K562 (cell line): ENCODE data around the gene PGM2L1. TPM values are rescaled to one million over a fixed set of nuclear protein-coding genes. Genes with fewer than 3 reads are reported as not detected.

ENCODE experiments used
- ATAC-seq: fragments of 200-7000 bp; cut with Tn5 transposase; 3 replicates; pipeline ENCODE4 v1.9.1; 2020; ENCODE audit warnings: moderate library complexity
- BruUV-seq: library from RNA; stranded (reverse); fragments of 400-500 nt; replicated peaks from 2 replicates; lab custom pipeline; 2021; lab: Mats Ljungman, UMichigan
- CTCF ChIA-PET: fragments of 300-600 bp; formaldehyde crosslinking; extraction: SDS; loops from one replicate; lab custom pipeline; 2021; ENCODE audit warnings: low intra/inter-chr PET ratio; lab: Yijun Ruan, JAX
- POLR2A ChIA-PET: fragments of 300-600, 350-650 bp; sonication (Branson Sonifier 250); formaldehyde crosslinking; extraction: SDS; loops from one replicate; lab custom pipeline; 2021; ENCODE audit warnings: antibody characterized with exemption, inconsistent platforms; lab: Yijun Ruan, JAX
- DNase-seq, 4 experiments: peaks; one replicate each; pipeline versions ENCODE4 v3.0.0 to v3.0.0-alpha.2; 2011 to 2018; ENCODE audit warnings: low spot score in 3 of 4, mixed read lengths in 3 of 4; ENCODE audit errors: extremely low read depth in 1 of 4
- FAIRE-seq: peaks from 2 replicates; lab custom pipeline; 2011; peaks lifted over from hg19 to GRCh38; lab: Jason Lieb, UNC
- H2AFZ ChIP-seq: 2 replicates; pipeline ENCODE4 v1.6.0; 2011; ENCODE audit warnings: low read depth, low read length, control low read depth, inconsistent platforms
- H3K27ac ChIP-seq: fragments of 200-600 bp; 3 replicates; pipeline ENCODE4 v1.8.0; 2011; ENCODE audit warnings: low read depth, mild to moderate bottlenecking, control low read depth, inconsistent platforms, low read length, moderate library complexity, mixed read lengths; ENCODE audit errors: extremely low read depth
- H3K27me3 ChIP-seq, 2 experiments: fragments of 300-600 bp in 1 of 2; 2 replicates in 1 of 2; 3 replicates in 1 of 2; pipeline versions ENCODE4 v1.6.0 to v1.8.0; 2011; ENCODE audit warnings: inconsistent platforms in 2 of 2, low read length in 2 of 2, mild to moderate bottlenecking in 1 of 2, mixed read lengths in 1 of 2, moderate library complexity in 1 of 2; ENCODE audit not compliant: control insufficient read depth in 2 of 2, insufficient read depth in 2 of 2
- H3K36me3 ChIP-seq: fragments of 300-600 bp; 3 replicates; pipeline ENCODE4 v1.8.0; 2011; ENCODE audit warnings: mild to moderate bottlenecking, low read length, inconsistent platforms; ENCODE audit not compliant: control insufficient read depth, insufficient read depth
- H3K4me1 ChIP-seq, 2 experiments: fragments of 200-600 bp in 1 of 2; replicated peaks in 1 of 2; 2 replicates in 1 of 2; 3 replicates in 1 of 2; pipeline versions ENCODE4 v1.5.1 to v1.8.0; 2011; ENCODE audit warnings: inconsistent platforms in 2 of 2, low read length in 2 of 2, mild to moderate bottlenecking in 1 of 2, mixed read lengths in 1 of 2, moderate library complexity in 1 of 2; ENCODE audit not compliant: control insufficient read depth in 2 of 2, insufficient read depth in 2 of 2
- H3K4me2 ChIP-seq: 2 replicates; pipeline ENCODE4 v1.6.1; 2011; ENCODE audit warnings: low read length, control low read depth, inconsistent platforms, mixed read lengths; ENCODE audit not compliant: insufficient read depth
- H3K4me3 ChIP-seq: fragments of 200-600 bp; sonication (generic), shearing (Covaris generic); 2 replicates; pipeline ENCODE4 v1.5.1; 2016; ENCODE audit warnings: control low read depth, inconsistent platforms
- H3K79me2 ChIP-seq: fragments of 200-600 bp; 3 replicates; pipeline ENCODE4 v1.8.0; 2011; ENCODE audit warnings: low read length, inconsistent platforms; ENCODE audit not compliant: control insufficient read depth, insufficient read depth
- H3K9ac ChIP-seq, 2 experiments: 2 replicates each; pipeline versions ENCODE4 v1.6.0 to v1.6.1; 2011; ENCODE audit warnings: low read depth in 2 of 2, low read length in 2 of 2, control low read depth in 1 of 2, inconsistent platforms in 1 of 2, mild to moderate bottlenecking in 1 of 2, mixed read lengths in 1 of 2; ENCODE audit not compliant: insufficient read depth in 1 of 2
- H3K9me1 ChIP-seq: one replicate; pipeline ENCODE4 v1.6.0; 2011; ENCODE audit warnings: inconsistent platforms, mild to moderate bottlenecking, low read length, moderate library complexity; ENCODE audit not compliant: control insufficient read depth, insufficient read depth
- H3K9me3 ChIP-seq: replicated peaks from 2 replicates; pipeline ENCODE4 v1.5.1; 2011; ENCODE audit warnings: low read depth, low read length, inconsistent platforms; ENCODE audit not compliant: control insufficient read depth, insufficient read depth
- H4K20me1 ChIP-seq: replicated peaks from 2 replicates; pipeline ENCODE4 v1.6.1; 2011; ENCODE audit warnings: low read length, inconsistent platforms, mixed read lengths; ENCODE audit not compliant: control insufficient read depth, insufficient read depth
- MYC ChIP-seq, 2 experiments: fragments of 250-450 bp in 1 of 2; sonication (Bioruptor Pico) in 1 of 2; IDR thresholded peaks; 2 replicates each; pipeline versions ENCODE4 v1.5.1 to v1.6.1; 2012 to 2021; ENCODE audit warnings: low read depth in 2 of 2, borderline replicate concordance in 1 of 2, improper control_type of control experiment in 1 of 2, low read length in 1 of 2, mild to moderate bottlenecking in 1 of 2, moderate library complexity in 1 of 2
- TCF7L2 ChIP-seq: fragments of 150-350 bp; IDR thresholded peaks from 2 replicates; pipeline ENCODE4 v1.6.1; 2016; ENCODE audit warnings: low read depth, mild to moderate bottlenecking, low read length, moderate library complexity
- YY1 ChIP-seq, 3 experiments: IDR thresholded peaks; 2 replicates each; pipeline ENCODE4 v1.6.1; 2011; ENCODE audit warnings: low read length in 2 of 3, mild to moderate bottlenecking in 2 of 3, moderate library complexity in 2 of 3, borderline replicate concordance in 1 of 3, control low read depth in 1 of 3, low read depth in 1 of 3; ENCODE audit not compliant: insufficient read depth in 3 of 3, insufficient replicate concordance in 2 of 3, control insufficient read depth in 1 of 3, insufficient read length in 1 of 3; ENCODE audit errors: extremely low read depth in 1 of 3
- ZSCAN29 ChIP-seq: fragments of 450-650 bp; IDR thresholded peaks from 2 replicates; pipeline ENCODE4 v1.6.1; 2017
- WGBS: fragments of 100-300 bp; shearing (Covaris generic); methylation state at CpG from one replicate; pipeline ENCODE4 v1.1.6; 2016; ENCODE audit warnings: low coverage, mixed read lengths; ENCODE audit not compliant: insufficient coverage; ENCODE audit errors: missing lambda C conversion rate; 5-methylcytosine and 5-hydroxymethylcytosine counted together
- in situ Hi-C: fragments of 300-500 bp; cut with MboI; formaldehyde crosslinking; loops from 4 replicates; pipeline ENCODE4 v1.15.0; 2018; ENCODE audit warnings: inconsistent platforms, mixed read lengths
- intact Hi-C: fragments of 100-400 bp; cut with micrococcal nuclease; formaldehyde crosslinking; loops from 2 replicates; pipeline ENCODE4 v1.14.2; 2022
- polyA plus RNA-seq, 8 experiments: library from polyadenylated mRNA; depleted of rRNA in 4 of 8; stranded (reverse) in 5 of 8; unstranded in 3 of 8; fragments of >200 nt; fragmentation: Nextera tagmentation in 2 of 8; fragmentation: Illumina TruSeq in 1 of 8; extraction: Ambion mirVana in 2 of 8; extraction: Trizol in 1 of 8; gene quantifications; 2 replicates each; pipeline versions ENCODE4 v1.2.1 to v1.2.3, GENCODE V29; 2011 to 2014; ENCODE audit warnings: inconsistent platforms in 1 of 8, missing spikeins in 1 of 8
- total RNA-seq, 7 experiments: library from RNA; depleted of rRNA in 6 of 7; stranded (reverse); fragments of >200 nt in 6 of 7; fragmentation: Illumina TruSeq in 2 of 7; extraction: Trizol in 2 of 7; gene quantifications; 2 replicates each; pipeline versions ENCODE4 v1.2.1 to v1.2.3, GENCODE V29; 2011 to 2021; ENCODE audit warnings: low replicate concordance in 1 of 7
- TF ChIP-seq, protein P1 (sequence below): sonication (generic); formaldehyde crosslinking; IDR thresholded peaks from 2 replicates; pipeline ENCODE4 v1.8.1; 2023; ENCODE audit warnings: mild to moderate bottlenecking, missing genetic modification reagents

The PGM2L1 gene
- total and polyA plus RNA-seq, 9 of the 15 experiments (the other 6 are each of a cell fraction or from before 2014, with no cell fraction given) = 0.32 to 0.95 (median 0.63) TPM

DNA sequence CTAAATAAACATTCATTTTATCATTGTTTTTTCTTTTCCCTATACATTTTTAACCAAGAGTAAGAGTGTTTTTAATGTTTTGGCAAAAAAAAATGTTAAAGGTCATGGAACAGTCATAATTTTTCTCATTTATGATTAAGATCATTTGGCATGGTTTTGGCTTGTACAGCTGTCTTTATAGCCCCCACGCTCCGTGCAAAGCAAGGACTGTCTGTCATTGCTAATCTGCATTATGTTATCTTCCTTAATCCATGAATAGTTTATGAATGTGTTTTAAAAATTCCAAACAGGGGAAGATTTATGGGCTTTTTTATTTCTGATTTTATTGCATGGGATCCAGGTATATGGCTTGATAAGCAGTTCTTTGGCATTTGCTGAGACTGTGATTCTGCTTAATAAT lies 28.1 kb downstream of the PGM2L1 start:
- no peaks in the 10 kb centered on the region for H3K9me1 ChIP-seq
- no peaks in the 10 kb centered on the region for H3K79me2 ChIP-seq
- no peaks in the 10 kb centered on the region; the same call in 1 of the 2 replicates for H4K20me1 ChIP-seq
- no peak overlapping the region for H3K4me3 ChIP-seq
- BruUV-seq = no TSS peak
- FAIRE-seq = no peak
- CTCF ChIA-PET = no interaction called here
- no peaks in the 10 kb centered on the region for H3K9me3 ChIP-seq
- no peak overlapping the region for H3K27ac ChIP-seq
- H3K9ac ChIP-seq = no peak overlapping the region
- no peak overlapping the region for H2AFZ ChIP-seq
- TF ChIP-seq YY1 (IDR thresholded peaks at IDR 0.05; ENCODE audit: borderline replicate concordance in 1 of 3, control insufficient read depth in 1 of 3, extremely low read depth in 1 of 3, insufficient read depth in 3 of 3, insufficient read length in 1 of 3, insufficient replicate concordance in 2 of 3, low read depth in 1 of 3, low read length in 2 of 3) (no peak), ZSCAN29 (no peak), MYC (IDR thresholded peaks at IDR 0.05; ENCODE audit: low read depth, low read length) (no peak), MYC (CRISPR knock-in tag; IDR thresholded peaks at IDR 0.05; ENCODE audit: borderline replicate concordance, low read depth) (no peak), TCF7L2 (no peak)
- TF ChIP-seq, protein P1, sequence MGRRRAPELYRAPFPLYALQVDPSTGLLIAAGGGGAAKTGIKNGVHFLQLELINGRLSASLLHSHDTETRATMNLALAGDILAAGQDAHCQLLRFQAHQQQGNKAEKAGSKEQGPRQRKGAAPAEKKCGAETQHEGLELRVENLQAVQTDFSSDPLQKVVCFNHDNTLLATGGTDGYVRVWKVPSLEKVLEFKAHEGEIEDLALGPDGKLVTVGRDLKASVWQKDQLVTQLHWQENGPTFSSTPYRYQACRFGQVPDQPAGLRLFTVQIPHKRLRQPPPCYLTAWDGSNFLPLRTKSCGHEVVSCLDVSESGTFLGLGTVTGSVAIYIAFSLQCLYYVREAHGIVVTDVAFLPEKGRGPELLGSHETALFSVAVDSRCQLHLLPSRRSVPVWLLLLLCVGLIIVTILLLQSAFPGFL = no peak
- TF ChIP-seq, all 486 proteins: peak for 0
- H3K27me3 ChIP-seq = no peaks in the 10 kb centered on the region
- ATAC-seq (no peak), DNase-seq (no peak)
- WGBS = 0% methylated on average over 2 of the region's 2 CpGs
- H3K4me1 ChIP-seq = no peaks in the 10 kb centered on the region
- H3K4me2 ChIP-seq = no peak overlapping the region
- intact Hi-C loops (no loop called here), in situ Hi-C loops (no loop called here)
- no peaks in the 10 kb centered on the region for H3K36me3 ChIP-seq
- POLR2A ChIA-PET = interaction anchor here (1.4 kb wide), 1 partner anchor 9 kb away, joined by 3 read pairs; no protein-coding TSS in a partner anchor
